GM19023 (cell line): ENCODE data around the gene DAAM2.

Experiments
- ATAC-seq: cut with Tn5 transposase; IDR thresholded peaks from one replicate; pipeline ENCODE4 v1.9.1; 2021; ENCODE audit warnings: mild to moderate bottlenecking, moderate library complexity; ENCODE audit not compliant: unreplicated experiment

DAAM2 gene

GRCh38 chr6:39843305-39844020 lies 51.3 kb downstream of the DAAM2 start:
- no peak for ATAC-seq

- no peak for ATAC-seq
Observed at GRCh38 chr6:39844866-39845265, 52.7 kb downstream of the DAAM2 start.

- ATAC-seq, result no peak
Observed at GRCh38 chr6:39847221-39847620, 55.0 kb downstream of the DAAM2 start.

GRCh38 chr6:39848171-39848570 lies 56.0 kb downstream of the DAAM2 start:
- ATAC-seq, result no peak

GRCh38 chr6:39849228-39849627 lies 57.1 kb downstream of the DAAM2 start:
- ATAC-seq, result no peak

GRCh38 chr6:39849764-39850163 lies 57.6 kb downstream of the DAAM2 start:
- ATAC-seq, result no peak

GRCh38 chr6:39850736-39851297 lies 58.6 kb downstream of the DAAM2 start:
- no peak for ATAC-seq

GRCh38 chr6:39851331-39851730 lies 59.2 kb downstream of the DAAM2 start:
- no peak for ATAC-seq

- ATAC-seq, result no peak
Observed at GRCh38 chr6:39852324-39852723, 60.1 kb downstream of the DAAM2 start.

GRCh38 chr6:39853604-39854003 lies 61.4 kb downstream of the DAAM2 start:
- ATAC-seq, result no peak

- ATAC-seq, result no peak
Observed at GRCh38 chr6:39855356-39855995, 63.3 kb downstream of the DAAM2 start.

- ATAC-seq, result no peak
Observed at GRCh38 chr6:39859025-39859424, 66.8 kb downstream of the DAAM2 start.

- ATAC-seq, result no peak
Observed at GRCh38 chr6:39861663-39862062, 69.5 kb downstream of the DAAM2 start.

- ATAC-seq, result no peak
Observed at GRCh38 chr6:39865011-39865888, 73.1 kb downstream of the DAAM2 start.

- no peak for ATAC-seq
Observed at GRCh38 chr6:39867592-39867991, 75.4 kb downstream of the DAAM2 start.

- no peak for ATAC-seq
Observed at GRCh38 chr6:39870950-39871349, 78.8 kb downstream of the DAAM2 start.

- no peak for ATAC-seq
Observed at GRCh38 chr6:39873439-39873838, 81.3 kb downstream of the DAAM2 start.

- ATAC-seq, result no peak
Observed at GRCh38 chr6:39876111-39876510, 83.9 kb downstream of the DAAM2 start.

GRCh38 chr6:39876826-39877225 lies 84.7 kb downstream of the DAAM2 start:
- ATAC-seq, result no peak

GRCh38 chr6:39879535-39879934 lies 87.4 kb downstream of the DAAM2 start:
- ATAC-seq, result no peak

GRCh38 chr6:39880594-39880993 lies 88.4 kb downstream of the DAAM2 start:
- no peak for ATAC-seq
